T-helper 2 cell treated with Interferon-gamma antibody and Interleukin-4, amounts not matched to agents 100 ng/mL and 5 ng/mL, for 36 hours (primary cell): ENCODE data around the gene ME3. TPM values are rescaled to one million over a fixed set of nuclear protein-coding genes. Genes with fewer than 3 reads are reported as not detected.
"Not testable (repeated sequence)": the region's sequence is repeated elsewhere in the genome, so short reads cannot be mapped to it uniquely, and the experiment has no call there.

Experiments
- intact Hi-C: fragments of 100-400 bp; cut with micrococcal nuclease; formaldehyde crosslinking; loops from one replicate; pipeline ENCODE4 v1.15.1; 2023
- total RNA-seq: library from RNA; stranded (reverse); gene quantifications from 2 replicates; pipeline ENCODE4 v1.2.3, GENCODE V29; 2022

ME3 gene
- total RNA-seq, 1 donor from 2014 or later = 0.95 TPM

DNA sequence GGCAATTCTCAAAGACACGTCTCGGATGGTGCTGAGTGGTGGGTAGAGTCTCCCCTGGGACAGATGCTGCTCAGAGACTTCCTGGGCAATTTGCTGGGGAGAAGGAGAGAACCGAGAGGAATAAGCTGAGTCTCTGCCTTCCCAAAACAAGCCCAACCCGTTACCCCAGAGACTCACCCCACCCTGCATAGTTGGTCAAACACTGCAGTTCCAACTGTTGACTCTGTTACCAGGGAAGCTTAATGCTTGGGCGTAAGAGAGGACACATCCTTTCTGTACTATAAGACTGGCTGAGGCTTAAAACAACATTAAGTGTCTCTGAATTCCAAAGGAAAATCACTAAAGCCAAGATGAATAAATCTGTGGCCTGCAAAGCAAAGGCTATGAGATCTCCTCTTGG is 229.6 kb downstream of the ME3 start:
- intact Hi-C loops = no loop called here

- intact Hi-C loops = no loop called here
Measured at GRCh38 chr11:86442420-86442819, 230.0 kb downstream of the ME3 start.

DNA sequence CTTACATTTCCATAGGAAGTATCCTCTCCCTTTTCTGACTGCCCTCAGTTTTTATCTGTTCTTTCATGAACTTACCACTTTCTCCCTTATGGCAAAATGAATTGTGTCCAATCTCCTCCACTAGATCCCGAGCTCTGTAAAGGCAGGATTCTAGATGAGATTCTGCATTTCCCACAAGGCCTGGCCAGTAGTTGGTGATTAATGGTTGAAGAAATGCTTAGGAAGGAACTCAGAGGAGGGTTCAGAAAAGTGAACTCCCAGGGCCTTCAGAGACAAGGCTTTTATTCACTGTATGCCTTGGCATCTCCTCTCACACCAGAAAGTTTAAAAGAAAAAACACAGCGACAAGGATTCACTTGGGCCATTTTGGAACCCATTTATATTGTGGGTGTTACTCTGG is 231.6 kb downstream of the ME3 start:
- intact Hi-C loops = no loop called here

DNA sequence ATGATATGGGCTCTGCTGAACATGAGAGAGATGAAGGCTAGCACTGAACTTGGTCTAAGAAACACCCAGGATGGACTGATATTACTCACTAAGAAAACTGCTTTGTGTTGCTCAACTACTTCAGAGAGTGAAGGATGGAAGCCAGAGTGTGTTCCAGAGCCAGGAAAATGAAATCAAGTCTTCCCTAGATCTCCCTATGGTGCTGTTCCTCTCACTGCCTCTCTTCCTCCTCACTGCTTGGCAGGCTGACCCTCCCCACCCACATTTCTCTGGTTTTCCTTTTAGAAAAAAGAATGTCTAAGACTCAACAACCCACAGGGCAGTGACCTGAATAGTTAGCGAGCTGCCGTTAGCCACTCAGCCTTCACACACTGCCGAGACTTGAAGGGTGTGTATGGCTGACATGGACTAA is 232.1 kb downstream of the ME3 start:
- intact Hi-C loops = no loop called here

GRCh38 chr11:86438685-86439084 is 233.7 kb downstream of the ME3 start:
- intact Hi-C loops = no loop called here

DNA sequence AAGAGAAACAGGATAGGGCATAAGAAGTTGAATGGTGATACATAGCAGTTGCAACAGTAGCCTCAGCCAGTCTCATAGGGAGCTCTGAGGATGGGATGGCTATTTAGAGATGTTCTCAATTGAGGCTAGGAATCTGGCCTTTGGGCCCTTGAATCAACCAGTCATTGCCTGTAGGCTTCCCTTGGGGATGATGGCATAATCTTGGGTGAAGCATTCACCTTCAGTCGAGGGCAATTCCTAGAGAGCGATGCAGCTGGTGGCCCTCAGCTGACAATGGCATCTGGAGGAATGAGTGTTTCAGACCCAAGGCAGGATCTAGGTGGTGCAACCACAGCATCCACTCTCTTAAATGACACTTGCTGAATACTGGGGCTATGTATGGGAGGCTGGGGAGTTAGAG is 236.7 kb downstream of the ME3 start:
- intact Hi-C loops = no loop called here

DNA sequence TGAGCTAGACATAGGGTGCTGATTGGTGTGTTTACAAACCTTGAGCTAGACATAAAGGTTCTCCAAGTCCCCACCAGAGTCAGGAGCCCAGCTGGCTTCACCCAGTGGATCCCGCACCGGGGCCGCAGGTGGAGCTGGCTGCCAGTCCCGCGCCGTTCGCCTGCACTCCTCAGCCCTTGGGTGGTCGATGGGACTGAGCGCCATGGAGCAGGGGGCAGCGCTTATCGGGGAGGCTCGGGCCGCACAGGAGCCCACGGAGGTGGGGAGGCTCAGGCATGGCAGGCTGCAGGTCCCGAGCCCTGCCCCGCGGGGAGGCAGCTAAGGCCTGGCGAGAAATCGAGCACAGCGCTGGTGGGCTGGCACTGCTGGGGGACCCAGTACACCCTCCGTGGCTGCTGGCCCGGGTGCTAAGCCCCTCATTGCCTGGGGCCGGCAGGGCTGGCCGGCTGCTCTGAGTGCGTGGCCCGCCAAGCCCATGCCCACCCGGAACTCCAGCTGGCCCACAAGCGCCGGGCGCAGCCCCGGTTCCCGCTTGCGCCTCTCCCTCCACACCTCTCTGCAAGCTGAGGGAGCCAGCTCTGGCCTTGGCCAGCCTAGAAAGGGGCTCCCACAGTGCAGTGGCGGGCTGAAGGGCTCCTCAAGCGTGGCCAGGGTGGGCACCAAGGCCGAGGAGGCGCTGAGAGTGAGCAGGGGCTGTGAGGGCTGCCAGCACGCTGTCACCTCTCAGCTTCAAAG is 238.9 kb downstream of the ME3 start:
- intact Hi-C loops = not testable (repeated sequence)

- intact Hi-C loops = no loop called here
Measured at GRCh38 chr11:86431258-86431657, 241.2 kb downstream of the ME3 start.

- intact Hi-C loops = no loop called here
Measured at GRCh38 chr11:86427441-86427840, 245.0 kb downstream of the ME3 start.

GRCh38 chr11:86423488-86423887 is 248.9 kb downstream of the ME3 start:
- intact Hi-C loops = not testable (repeated sequence)

DNA sequence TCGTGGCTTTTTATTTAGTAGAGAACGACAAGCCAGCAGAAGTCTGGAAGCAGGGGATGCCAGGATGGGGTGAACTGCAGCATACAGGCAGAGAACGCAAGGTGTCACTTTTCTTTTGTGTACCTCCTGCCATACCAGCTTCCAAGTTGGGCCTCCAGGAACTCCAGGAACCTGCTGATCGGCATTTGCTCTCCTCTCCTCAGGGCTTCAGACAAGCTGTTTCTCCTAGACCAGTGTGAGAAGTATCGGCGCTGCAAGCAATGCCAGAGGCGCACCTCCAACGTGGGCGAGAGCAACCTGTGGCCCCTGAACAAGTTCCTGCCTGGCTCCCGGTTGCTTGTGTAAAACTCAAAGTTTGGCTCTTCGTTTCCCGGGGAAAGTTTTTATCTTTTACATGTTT is 250.0 kb downstream of the ME3 start:
- intact Hi-C loops = no loop called here

DNA sequence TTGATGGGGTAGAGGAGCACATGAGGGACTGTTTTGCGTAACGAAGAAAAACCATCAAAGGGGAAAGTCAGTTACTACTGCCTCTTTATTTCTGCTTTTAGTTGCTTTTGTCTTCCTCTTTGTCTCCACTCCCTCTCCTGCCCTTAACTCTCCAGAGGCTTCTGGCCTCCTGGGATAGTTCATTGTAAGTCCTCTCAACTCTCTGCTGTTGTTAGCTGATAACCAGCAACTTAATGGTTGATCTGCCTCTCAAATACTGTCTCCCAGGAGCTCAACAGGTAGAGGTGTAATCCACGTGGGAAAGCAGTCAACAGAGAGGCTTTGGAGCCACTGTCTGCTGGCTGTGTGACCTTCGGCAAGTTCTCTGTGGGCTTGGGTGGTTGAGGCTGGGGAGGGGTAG is 250.5 kb downstream of the ME3 start:
- intact Hi-C loops = no loop called here

DNA sequence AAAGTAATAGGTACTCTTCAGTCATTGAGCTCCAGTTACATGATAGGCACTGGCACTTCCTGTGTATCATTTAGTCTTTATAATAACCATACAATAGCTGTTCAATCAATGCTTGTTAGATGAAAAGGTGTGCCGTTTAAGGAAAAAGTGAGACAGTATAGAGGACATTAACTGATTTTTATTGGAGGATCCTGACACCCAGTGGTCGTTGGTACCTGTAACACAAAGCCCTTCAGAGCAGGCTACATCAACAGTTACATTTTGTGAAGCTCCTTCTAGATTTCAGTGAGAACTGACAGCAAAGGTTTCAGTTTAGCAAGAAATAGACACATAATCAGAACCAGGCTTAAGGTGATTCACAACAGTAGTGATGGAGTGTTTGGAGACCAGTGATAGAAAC is 253.5 kb downstream of the ME3 start:
- intact Hi-C loops = no loop called here

DNA sequence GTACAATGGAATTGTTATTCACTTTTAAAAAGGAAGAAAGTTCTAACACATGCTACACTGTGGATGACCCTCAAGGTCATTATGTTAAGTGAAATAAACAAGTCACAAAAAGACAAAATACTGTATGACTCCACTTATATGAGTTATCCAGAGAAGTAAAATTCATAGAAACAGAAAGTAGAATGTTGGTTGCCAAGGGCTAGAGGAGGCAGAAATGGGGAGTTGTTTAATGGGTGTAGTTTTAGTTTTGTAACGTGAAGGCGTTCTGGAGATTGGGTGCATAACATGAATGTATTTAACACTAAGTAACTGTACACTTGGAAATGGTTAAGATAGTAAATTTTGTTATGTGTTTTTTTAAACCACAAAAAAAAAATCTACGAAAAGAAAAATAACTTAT is 253.9 kb downstream of the ME3 start:
- intact Hi-C loops = no loop called here

DNA sequence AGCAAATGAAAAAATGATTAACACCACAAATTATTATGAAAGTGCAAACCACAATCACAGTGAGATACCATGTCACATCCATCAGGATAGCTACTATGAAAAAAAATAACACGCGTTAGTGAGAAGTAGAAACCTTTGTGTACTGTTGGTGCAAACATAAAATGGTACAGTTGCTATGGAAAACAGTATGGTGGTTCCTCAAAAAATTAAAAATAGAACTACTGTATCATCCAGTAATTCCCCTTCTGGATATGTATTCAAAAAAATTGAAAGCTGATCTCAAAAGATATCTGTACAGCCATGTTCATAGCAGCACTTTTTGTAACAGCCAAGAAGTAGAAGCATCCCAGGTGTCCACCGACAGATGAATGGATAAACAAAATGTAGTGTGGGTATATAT is 254.3 kb downstream of the ME3 start:
- intact Hi-C loops = no loop called here

- intact Hi-C loops = not testable (repeated sequence)
Measured at GRCh38 chr11:86416951-86417350, 255.5 kb downstream of the ME3 start.

DNA sequence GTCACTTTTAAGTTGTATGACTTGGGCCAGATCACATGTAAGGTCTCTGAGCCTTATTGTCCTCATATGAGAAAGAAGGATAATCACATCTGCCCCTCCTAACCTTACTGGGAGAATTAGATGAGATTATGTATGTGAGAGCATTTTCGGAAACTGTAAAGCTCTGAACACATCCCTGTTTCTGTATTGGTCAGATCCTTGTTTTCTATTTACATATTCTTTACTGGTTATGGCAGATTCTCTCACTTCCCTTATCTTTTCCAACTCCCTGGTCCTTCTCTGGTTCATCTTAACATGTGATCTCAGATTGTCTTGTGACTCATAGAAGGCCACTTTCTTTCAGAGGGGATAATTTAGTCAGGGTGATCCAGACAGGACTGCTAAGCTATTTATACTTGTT is 255.9 kb downstream of the ME3 start:
- intact Hi-C loops = no loop called here

GRCh38 chr11:86415026-86415425 is 257.4 kb downstream of the ME3 start:
- intact Hi-C loops = no loop called here

DNA sequence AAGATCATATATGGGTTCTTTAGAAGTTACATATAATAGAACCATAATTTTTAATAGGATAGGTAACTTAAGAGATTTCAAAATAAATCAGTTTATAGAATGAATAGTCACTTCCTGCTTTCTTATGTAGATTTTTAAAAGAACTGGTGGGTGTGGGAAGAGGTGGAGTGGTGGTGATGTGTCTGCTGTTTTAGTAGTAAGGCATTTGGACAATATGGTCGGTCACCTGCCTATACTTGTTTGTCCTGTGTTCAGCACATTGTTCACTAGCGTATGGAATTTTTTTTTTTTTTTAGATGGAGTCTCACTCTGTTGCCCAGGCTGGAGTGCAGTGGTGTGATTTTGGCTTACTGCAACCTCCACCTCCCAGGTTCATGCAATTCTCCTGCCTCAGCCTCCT is 258.4 kb downstream of the ME3 start:
- intact Hi-C loops = no loop called here

- intact Hi-C loops = no loop called here
Measured at GRCh38 chr11:86408845-86409244, 263.6 kb downstream of the ME3 start.

DNA sequence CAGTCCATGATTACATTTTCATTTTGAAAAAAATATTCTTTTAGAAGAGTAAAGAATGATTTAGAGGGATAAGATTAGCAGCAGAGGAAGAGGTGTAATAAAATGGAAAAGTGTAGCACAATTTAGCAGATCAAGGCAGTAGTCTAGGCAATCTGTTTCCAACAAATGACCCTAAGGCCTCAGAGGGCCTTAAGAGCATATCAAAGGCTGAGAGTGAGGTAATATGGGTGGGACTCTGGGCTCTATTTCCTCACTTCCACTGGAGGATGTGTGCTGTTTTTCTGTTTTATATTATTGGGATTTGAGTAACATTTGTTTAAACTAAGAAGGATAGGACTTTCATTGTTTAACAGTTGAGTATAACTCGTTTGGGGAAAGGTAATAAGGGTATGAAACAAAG is 269.0 kb downstream of the ME3 start:
- intact Hi-C loops = no loop called here

DNA sequence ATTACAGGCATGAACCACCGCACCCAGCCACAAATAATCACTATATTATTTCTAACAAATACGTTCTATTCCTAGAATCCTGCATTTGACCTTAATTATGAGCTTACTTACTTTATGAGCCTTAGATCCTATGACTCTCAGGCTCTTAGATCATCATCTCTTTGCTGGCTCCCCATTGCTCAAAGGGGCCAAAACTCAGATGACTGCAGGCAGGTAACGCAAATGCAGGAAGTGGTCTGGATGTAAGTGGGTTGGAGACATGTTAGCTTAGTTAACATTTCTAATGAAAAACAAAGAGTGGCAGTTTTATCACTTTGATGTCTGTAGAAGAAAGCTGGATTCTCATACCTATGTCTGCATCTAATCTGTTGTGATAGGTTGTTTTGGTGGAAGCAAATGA is 274.3 kb downstream of the ME3 start:
- intact Hi-C loops = no loop called here

DNA sequence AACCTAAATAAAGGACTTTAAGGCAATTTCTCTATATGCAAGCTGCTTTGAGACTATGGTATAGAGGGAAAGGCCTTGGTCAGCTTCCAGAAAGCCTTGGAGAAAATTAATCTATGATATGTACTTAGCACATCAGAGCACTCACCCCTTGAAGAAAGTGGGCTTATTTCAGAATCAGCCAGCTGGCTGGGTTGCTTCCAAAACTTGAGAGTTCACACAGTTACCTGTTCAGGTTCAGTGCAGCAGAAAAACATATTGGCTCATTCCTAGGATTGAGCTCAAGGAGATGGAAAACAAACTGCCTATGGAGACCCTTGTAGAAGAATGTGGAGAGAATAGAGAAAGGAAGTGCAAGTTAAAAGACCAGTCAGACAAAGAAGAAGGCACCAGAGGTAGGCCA is 275.1 kb downstream of the ME3 start:
- intact Hi-C loops = no loop called here

- intact Hi-C loops = no loop called here
Measured at GRCh38 chr11:86396396-86396795, 276.0 kb downstream of the ME3 start.
